MG63 (cell line): ENCODE data around the gene VRK1. TPM values are rescaled to one million over a fixed set of nuclear protein-coding genes. Genes with fewer than 3 reads are reported as not detected.

Experiments
- DNase-seq: peaks from one replicate; pipeline ENCODE4 v3.0.0-alpha.2; 2020
- H3K27me3 ChIP-seq: fragments of 250-450 bp; sonication (Bioruptor Pico); 2 replicates; pipeline ENCODE4 v1.5.1; 2020; ENCODE audit warnings: mild to moderate bottlenecking, moderate library complexity
- H3K36me3 ChIP-seq: fragments of 250-450 bp; sonication (Bioruptor Pico); 2 replicates; pipeline ENCODE4 v1.5.1; 2020; ENCODE audit warnings: mild to moderate bottlenecking, moderate library complexity
- H3K4me3 ChIP-seq: fragments of 250-450 bp; sonication (Bioruptor Pico); 2 replicates; pipeline ENCODE4 v1.5.1; 2020; ENCODE audit warnings: mild to moderate bottlenecking, moderate library complexity
- H3K9me3 ChIP-seq: fragments of 250-450 bp; sonication (Bioruptor Pico); 2 replicates; pipeline ENCODE4 v1.5.1; 2020; ENCODE audit warnings: mild to moderate bottlenecking, moderate library complexity
- total RNA-seq: library from RNA; depleted of rRNA; stranded (reverse); fragments of >200 nt; shearing (Covaris generic); gene quantifications from 2 replicates; pipeline ENCODE4 v1.2.3, GENCODE V29; 2014; ENCODE audit warnings: low replicate concordance

Gene VRK1
- total RNA-seq, 1 experiment from 2014 or later: 34.0 TPM

- Histone ChIP-seq H3K27me3 (no peaks in the 10 kb centered on the region), H3K4me3 (no peak overlapping the region), H3K9me3 (no peaks in the 10 kb centered on the region), H3K36me3 (peaks cover 3% of the 10 kb centered on the region; the same call in 1 of the 2 replicates)
- peak; percentile 26 for DNase-seq
Observed at GRCh38 chr14:96805956-96806355, 8.8 kb downstream of the VRK1 start.

GRCh38 chr14:96806836-96807235, 9.7 kb downstream of the VRK1 start:
- Histone ChIP-seq H3K27me3 (no peaks in the 10 kb centered on the region), H3K4me3 (no peak overlapping the region), H3K36me3 (peaks cover 3% of the 10 kb centered on the region; the same call in 1 of the 2 replicates), H3K9me3 (no peaks in the 10 kb centered on the region)
- DNase-seq: no peak

DNA sequence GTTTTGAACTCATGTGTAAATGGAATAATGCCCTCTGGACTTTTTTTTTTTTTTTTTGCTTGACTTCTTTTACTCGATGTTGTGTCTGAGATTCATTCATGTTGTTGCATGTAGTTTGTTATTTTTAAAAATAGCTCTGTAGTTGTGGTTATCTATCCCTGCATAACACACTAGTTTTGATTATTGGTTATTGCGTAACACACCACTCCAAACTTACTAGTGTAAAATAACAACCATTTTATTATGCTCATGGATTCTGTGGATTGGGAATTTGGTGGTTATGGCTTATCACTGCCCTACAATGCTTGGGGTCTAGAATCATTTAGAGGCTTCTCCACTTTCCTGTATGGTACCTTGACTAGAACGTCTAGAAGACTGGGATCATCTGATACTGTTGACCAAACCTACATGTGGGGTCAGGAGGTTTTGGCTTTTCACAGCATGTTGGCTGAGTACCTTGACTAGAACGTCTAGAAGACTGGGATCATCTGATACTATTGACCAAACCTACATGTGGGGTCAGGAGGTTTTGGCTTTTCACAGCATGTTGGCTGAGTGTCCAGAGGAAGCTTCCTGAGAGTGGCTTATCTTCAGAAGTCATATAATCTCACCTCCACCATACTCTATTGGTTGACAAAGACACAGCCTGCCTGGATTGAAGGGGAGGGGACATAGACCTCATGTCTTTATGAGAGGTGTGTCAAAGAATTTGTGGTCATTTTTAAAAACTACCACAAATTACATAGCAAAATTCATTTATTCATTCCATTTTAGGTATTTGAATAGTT, 11.6 kb downstream of the VRK1 start:
- DNase-seq: no peak
- Histone ChIP-seq H3K4me3 (no peak overlapping the region), H3K9me3 (no peaks in the 10 kb centered on the region), H3K27me3 (no peaks in the 10 kb centered on the region), H3K36me3 (peaks cover 9% of the 10 kb centered on the region)

GRCh38 chr14:96811265-96811664, 14.1 kb downstream of the VRK1 start:
- Histone ChIP-seq H3K36me3 (peaks cover 9% of the 10 kb centered on the region), H3K27me3 (no peaks in the 10 kb centered on the region), H3K4me3 (no peak overlapping the region), H3K9me3 (no peaks in the 10 kb centered on the region)
- no peak for DNase-seq

GRCh38 chr14:96811985-96812667, 14.9 kb downstream of the VRK1 start:
- no peak for DNase-seq
- H3K4me3 ChIP-seq: no peak overlapping the region
- no peaks in the 10 kb centered on the region for H3K9me3 ChIP-seq
- H3K36me3 ChIP-seq: peaks cover 6% of the 10 kb centered on the region
- no peaks in the 10 kb centered on the region for H3K27me3 ChIP-seq

- peaks cover 6% of the 10 kb centered on the region; the same call in 1 of the 2 replicates for H3K36me3 ChIP-seq
- DNase-seq: no peak
- H3K9me3 ChIP-seq: no peaks in the 10 kb centered on the region
- no peak overlapping the region for H3K4me3 ChIP-seq
- no peaks in the 10 kb centered on the region for H3K27me3 ChIP-seq
Observed at GRCh38 chr14:96816281-96816680, 19.1 kb downstream of the VRK1 start.

- DNase-seq: no peak
- Histone ChIP-seq H3K4me3 (no peak overlapping the region), H3K36me3 (peaks cover 2% of the 10 kb centered on the region; the same call in 1 of the 2 replicates), H3K27me3 (no peaks in the 10 kb centered on the region), H3K9me3 (no peaks in the 10 kb centered on the region)
Observed at GRCh38 chr14:96817750-96818666, 20.8 kb downstream of the VRK1 start.

DNA sequence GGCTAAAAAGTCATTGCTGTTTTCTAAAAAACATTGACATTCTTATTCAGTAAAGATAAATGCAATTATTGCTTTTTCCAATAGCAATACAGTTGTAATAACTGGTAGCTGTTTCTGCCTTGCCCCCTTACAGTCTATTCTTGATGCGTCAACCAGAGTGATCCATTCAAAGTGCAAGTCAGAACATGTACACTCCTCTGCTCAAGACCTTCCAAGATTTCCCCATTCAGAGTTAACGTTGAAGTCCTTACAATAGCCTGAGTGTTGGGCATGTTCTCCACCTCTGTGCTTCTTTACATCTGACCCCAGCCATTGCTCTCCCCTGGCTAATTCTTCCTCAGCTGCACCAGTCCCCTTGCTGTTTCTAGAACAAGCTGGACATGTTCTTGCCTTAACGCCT, 24.3 kb downstream of the VRK1 start:
- DNase-seq: no peak
- H3K9me3 ChIP-seq: no peaks in the 10 kb centered on the region
- H3K27me3 ChIP-seq: no peaks in the 10 kb centered on the region
- no peak overlapping the region for H3K4me3 ChIP-seq
- no peaks in the 10 kb centered on the region; the same call in 1 of the 2 replicates for H3K36me3 ChIP-seq

DNA sequence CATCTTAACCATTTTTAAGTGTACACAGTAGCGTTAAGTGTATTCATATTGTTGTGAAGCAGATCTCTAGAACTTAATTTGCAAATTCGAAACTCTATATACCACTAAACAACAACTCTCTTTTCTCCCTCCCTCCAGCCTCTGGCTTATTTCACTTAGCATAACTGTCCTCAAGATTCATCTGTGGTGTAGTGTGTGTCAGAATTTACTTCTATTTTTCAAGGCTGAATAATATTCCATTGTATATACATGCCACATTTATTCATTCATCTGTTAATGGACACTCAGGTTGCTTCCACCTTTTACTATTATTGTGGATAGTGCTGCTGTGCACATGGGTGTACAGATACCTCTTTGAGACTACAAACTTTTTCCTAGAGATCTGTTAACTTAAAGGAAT, 26.5 kb downstream of the VRK1 start:
- no peak for DNase-seq
- H3K36me3 ChIP-seq: no peaks in the 10 kb centered on the region; the same call in 1 of the 2 replicates
- H3K4me3 ChIP-seq: no peak overlapping the region

GRCh38 chr14:96824283-96824682, 27.1 kb downstream of the VRK1 start:
- no peak overlapping the region for H3K4me3 ChIP-seq
- no peaks in the 10 kb centered on the region for H3K9me3 ChIP-seq
- peak; percentile 26 for DNase-seq

More for the DNA sequence above, 26.5 kb downstream of the VRK1 start:
- Histone ChIP-seq H3K27me3 (no peaks in the 10 kb centered on the region), H3K9me3 (no peaks in the 10 kb centered on the region)

GRCh38 chr14:96826818-96827217, 29.6 kb downstream of the VRK1 start:
- Histone ChIP-seq H3K27me3 (no peaks in the 10 kb centered on the region), H3K36me3 (peaks cover 3% of the 10 kb centered on the region), H3K4me3 (no peak overlapping the region), H3K9me3 (peaks cover 5% of the 10 kb centered on the region)
- no peak for DNase-seq

More at GRCh38 chr14:96824283-96824682, 27.1 kb downstream of the VRK1 start:
- Histone ChIP-seq H3K27me3 (no peaks in the 10 kb centered on the region), H3K36me3 (no peaks in the 10 kb centered on the region; the same call in 1 of the 2 replicates)

GRCh38 chr14:96827290-96827689, 30.1 kb downstream of the VRK1 start:
- DNase-seq: no peak
- peaks cover 3% of the 10 kb centered on the region for H3K36me3 ChIP-seq

DNA sequence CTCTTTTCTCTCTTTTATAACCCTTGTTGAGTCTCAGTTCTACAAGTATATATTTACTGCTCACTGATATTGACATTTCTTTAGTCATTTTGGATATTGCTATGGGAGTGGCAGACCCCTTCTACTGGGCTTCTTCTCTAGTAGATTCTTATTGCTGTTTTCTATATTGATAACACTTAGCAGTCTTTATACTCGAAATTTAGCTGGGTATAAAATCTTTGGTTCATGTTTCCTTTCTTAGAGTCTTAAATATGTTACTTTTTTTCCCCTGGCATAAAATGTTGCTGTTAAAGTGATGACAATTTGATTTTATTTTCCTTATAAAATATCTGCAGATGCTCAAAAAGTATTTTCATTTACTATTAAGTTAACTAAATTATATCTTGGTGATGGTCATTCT, 32.6 kb downstream of the VRK1 start:
- H3K27me3 ChIP-seq: no peaks in the 10 kb centered on the region
- peaks cover 5% of the 10 kb centered on the region for H3K36me3 ChIP-seq
- no peak for DNase-seq
- H3K9me3 ChIP-seq: peaks cover 5% of the 10 kb centered on the region
- H3K4me3 ChIP-seq: no peak overlapping the region

More at GRCh38 chr14:96827290-96827689, 30.1 kb downstream of the VRK1 start:
- Histone ChIP-seq H3K9me3 (peaks cover 5% of the 10 kb centered on the region), H3K27me3 (no peaks in the 10 kb centered on the region), H3K4me3 (no peak overlapping the region)

GRCh38 chr14:96830946-96831345, 33.8 kb downstream of the VRK1 start:
- H3K27me3 ChIP-seq: no peaks in the 10 kb centered on the region
- no peak for DNase-seq
- peaks cover 8% of the 10 kb centered on the region for H3K36me3 ChIP-seq
- H3K4me3 ChIP-seq: no peak overlapping the region
- peaks cover 5% of the 10 kb centered on the region for H3K9me3 ChIP-seq

- Histone ChIP-seq H3K4me3 (no peak overlapping the region), H3K27me3 (no peaks in the 10 kb centered on the region), H3K36me3 (peaks cover 11% of the 10 kb centered on the region), H3K9me3 (peaks cover 5% of the 10 kb centered on the region)
- no peak for DNase-seq
Observed at GRCh38 chr14:96832351-96832750, 35.2 kb downstream of the VRK1 start.

- Histone ChIP-seq H3K9me3 (no peaks in the 10 kb centered on the region), H3K27me3 (no peaks in the 10 kb centered on the region), H3K36me3 (peaks cover 14% of the 10 kb centered on the region), H3K4me3 (no peak overlapping the region)
- no peak for DNase-seq
Observed at GRCh38 chr14:96838449-96838848, 41.3 kb downstream of the VRK1 start.

DNA sequence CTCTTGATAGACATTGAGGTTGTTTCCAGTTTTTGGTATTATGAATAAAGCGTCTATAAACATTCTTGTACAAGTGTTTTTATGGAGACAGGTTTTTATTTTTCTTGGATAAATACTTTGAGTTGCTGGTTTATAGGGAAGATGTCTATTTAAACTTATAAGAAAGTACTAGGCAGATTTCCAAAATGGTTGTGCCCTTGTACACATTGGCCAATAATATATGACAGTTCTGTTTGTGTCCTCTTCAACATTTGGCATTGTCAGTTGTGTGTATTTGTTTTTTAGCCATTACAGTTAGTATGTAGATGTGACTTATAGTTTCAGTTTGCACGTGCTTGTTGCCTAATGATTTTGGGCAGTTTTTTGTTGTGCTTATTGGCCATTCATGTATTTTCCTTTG, 42.1 kb downstream of the VRK1 start:
- H3K36me3 ChIP-seq: peaks cover 13% of the 10 kb centered on the region
- no peak for DNase-seq

More for the DNA sequence above, 42.1 kb downstream of the VRK1 start:
- no peak overlapping the region for H3K4me3 ChIP-seq
- no peaks in the 10 kb centered on the region for H3K9me3 ChIP-seq
- H3K27me3 ChIP-seq: no peaks in the 10 kb centered on the region
